IMR-90 (cell line): Measurements from ENCODE around the gene CCDC141. TPM values are rescaled to one million over a fixed set of nuclear protein-coding genes. Genes with fewer than 3 reads are reported as not detected.

Experiments
- ATAC-seq: fragments of 200-7000 bp; cut with Tn5 transposase; 2 replicates; pipeline ENCODE4 v1.9.1; 2020; ENCODE audit warnings: low read depth, mild to moderate bottlenecking, moderate library complexity
- BruUV-seq: library from RNA; stranded (reverse); fragments of 400-500 nt; replicated peaks from 2 replicates; lab custom pipeline; 2021; lab: Mats Ljungman, UMichigan
- CTCF ChIA-PET: fragments of 300-600 bp; formaldehyde crosslinking; extraction: SDS; loops from one replicate; lab custom pipeline; 2021; ENCODE audit warnings: antibody characterized with exemption; lab: Yijun Ruan, JAX
- POLR2A ChIA-PET: fragments of 300-600 bp; sonication (Branson Sonifier 250); formaldehyde crosslinking; loops from one replicate; lab custom pipeline; 2022; ENCODE audit warnings: antibody characterized with exemption; ENCODE audit not compliant: unreplicated experiment; lab: Charles Lee
- DNase-seq: peaks from one replicate; pipeline ENCODE4 v3.0.0; 2013
- H2AFZ ChIP-seq: replicated peaks from 2 replicates; pipeline ENCODE3; 2013; ENCODE audit warnings: low read length, mild to moderate bottlenecking; ENCODE audit not compliant: poor library complexity
- H2AK5ac ChIP-seq: 2 replicates; pipeline ENCODE4 v1.6.1; 2013; ENCODE audit warnings: low read depth, low read length, inconsistent platforms
- H2AK9ac ChIP-seq: replicated peaks from 2 replicates; pipeline ENCODE3; 2013; ENCODE audit warnings: mild to moderate bottlenecking, low read depth, low read length, moderate library complexity; ENCODE audit not compliant: poor library complexity
- H2BK120ac ChIP-seq: 2 replicates; pipeline ENCODE4 v1.6.1; 2013; ENCODE audit warnings: low read depth, low read length, inconsistent platforms
- H2BK15ac ChIP-seq: 3 replicates; pipeline ENCODE4 v1.6.1; 2013; ENCODE audit warnings: low read depth, low read length, inconsistent platforms
- H2BK20ac ChIP-seq: 2 replicates; pipeline ENCODE4 v1.6.1; 2013; ENCODE audit warnings: low read depth, mild to moderate bottlenecking, inconsistent platforms, low read length, moderate library complexity
- H2BK5ac ChIP-seq: 2 replicates; pipeline ENCODE4 v1.6.1; 2013; ENCODE audit warnings: mild to moderate bottlenecking, low read depth, low read length, inconsistent platforms; ENCODE audit not compliant: poor library complexity, severe bottlenecking
- H3K14ac ChIP-seq: replicated peaks from 2 replicates; pipeline ENCODE4 v1.6.1; 2013; ENCODE audit warnings: low read depth, low read length, inconsistent platforms
- H3K18ac ChIP-seq: 2 replicates; pipeline ENCODE4 v1.6.1; 2013; ENCODE audit warnings: low read depth, low read length, control low read depth
- H3K23ac ChIP-seq: 2 replicates; pipeline ENCODE4 v1.6.1; 2013; ENCODE audit warnings: low read depth, low read length, inconsistent platforms
- H3K27ac ChIP-seq: 2 replicates; pipeline ENCODE4 v1.5.1; 2013; ENCODE audit warnings: mild to moderate bottlenecking, control low read depth, low read length; ENCODE audit not compliant: insufficient read depth
- H3K27me3 ChIP-seq: 2 replicates; pipeline ENCODE4 v1.6.1; 2013; ENCODE audit warnings: low read length; ENCODE audit not compliant: control insufficient read depth, insufficient read depth
- H3K36me3 ChIP-seq: 2 replicates; pipeline ENCODE4 v1.6.1; 2013; ENCODE audit warnings: low read length, mixed read lengths; ENCODE audit not compliant: control insufficient read depth, insufficient read depth
- H3K4ac ChIP-seq: 2 replicates; pipeline ENCODE4 v1.6.1; 2013; ENCODE audit warnings: low read depth, low read length, inconsistent platforms
- H3K4me1 ChIP-seq: 2 replicates; pipeline ENCODE4 v1.6.1; 2013; ENCODE audit warnings: low read length, mixed read lengths; ENCODE audit not compliant: control insufficient read depth, insufficient read depth
- H3K4me2 ChIP-seq: 2 replicates; pipeline ENCODE4 v1.6.1; 2013; ENCODE audit warnings: low read depth, mild to moderate bottlenecking, control low read depth, low read length, moderate library complexity
- H3K4me3 ChIP-seq: 2 replicates; pipeline ENCODE4 v1.5.1; 2013; ENCODE audit warnings: low read depth, mild to moderate bottlenecking, control low read depth, low read length, moderate library complexity; ENCODE audit not compliant: insufficient read depth
- H3K56ac ChIP-seq: 2 replicates; pipeline ENCODE4 v1.6.1; 2013; ENCODE audit warnings: low read length, inconsistent platforms; ENCODE audit not compliant: insufficient read depth; ENCODE audit errors: extremely low read depth
- H3K79me1 ChIP-seq, 2 experiments: 2 replicates each; pipeline ENCODE4 v1.6.1; 2013; ENCODE audit warnings: low read length in 2 of 2, inconsistent platforms in 1 of 2, low read depth in 1 of 2
- H3K9ac ChIP-seq: 2 replicates; pipeline ENCODE4 v1.6.1; 2013; ENCODE audit warnings: low read depth, low read length, control low read depth
- H3K9me1 ChIP-seq: 2 replicates; pipeline ENCODE4 v1.6.1; 2013; ENCODE audit warnings: low read length, inconsistent platforms; ENCODE audit not compliant: insufficient read depth
- H3K9me3 ChIP-seq: 2 replicates; pipeline ENCODE4 v1.6.1; 2013; ENCODE audit warnings: low read length; ENCODE audit not compliant: control insufficient read depth, insufficient read depth
- H4K20me1 ChIP-seq: 2 replicates; pipeline ENCODE4 v1.6.1; 2013; ENCODE audit warnings: low read length, inconsistent platforms; ENCODE audit not compliant: insufficient read depth
- H4K5ac ChIP-seq: 2 replicates; pipeline ENCODE4 v1.6.1; 2013; ENCODE audit warnings: mild to moderate bottlenecking, low read depth, low read length, control low read depth
- H4K8ac ChIP-seq, 2 experiments: 2 replicates each; pipeline ENCODE4 v1.6.1; 2013; ENCODE audit warnings: low read depth in 2 of 2, low read length in 2 of 2, control low read depth in 1 of 2, inconsistent platforms in 1 of 2
- H4K91ac ChIP-seq: 2 replicates; pipeline ENCODE4 v1.6.1; 2013; ENCODE audit warnings: low read depth, low read length, inconsistent platforms; ENCODE audit not compliant: insufficient read depth
- CEBPB ChIP-seq: IDR thresholded peaks from 2 replicates; pipeline ENCODE4 v1.6.1; 2012; ENCODE audit warnings: low read depth, low read length, improper control_type of control experiment
- CHD1 ChIP-seq: IDR thresholded peaks from 2 replicates; pipeline ENCODE4 v1.6.1; 2012; ENCODE audit warnings: low read depth, low read length, improper control_type of control experiment
- FOS ChIP-seq: fragments of 150-350 bp; IDR thresholded peaks from 2 replicates; pipeline ENCODE4 v1.6.1; 2016; ENCODE audit warnings: low read depth, low read length
- MAFK ChIP-seq: IDR thresholded peaks from 2 replicates; pipeline ENCODE4 v1.6.1; 2012; ENCODE audit warnings: low read depth, low read length, improper control_type of control experiment
- MAZ ChIP-seq: IDR thresholded peaks from 2 replicates; pipeline ENCODE4 v1.6.1; 2012; ENCODE audit warnings: low read depth, mild to moderate bottlenecking, low read length, improper control_type of control experiment, moderate library complexity, borderline replicate concordance
- MXI1 ChIP-seq: IDR thresholded peaks from 2 replicates; pipeline ENCODE4 v1.6.1; 2012; ENCODE audit warnings: low read depth, mild to moderate bottlenecking, low read length, moderate library complexity, borderline replicate concordance
- NFE2L2 ChIP-seq: fragments of 150-350 bp; IDR thresholded peaks from 2 replicates; pipeline ENCODE4 v1.6.1; 2016; ENCODE audit warnings: low read depth, mild to moderate bottlenecking, low read length
- RAD21 ChIP-seq: IDR thresholded peaks from 2 replicates; pipeline ENCODE4 v1.6.1; 2012; ENCODE audit warnings: low read length, improper control_type of control experiment
- RCOR1 ChIP-seq: IDR thresholded peaks from 2 replicates; pipeline ENCODE4 v1.6.1; 2012; ENCODE audit warnings: mild to moderate bottlenecking, low read length, improper control_type of control experiment; ENCODE audit not compliant: insufficient replicate concordance
- RFX5 ChIP-seq: IDR thresholded peaks from 2 replicates; pipeline ENCODE4 v1.8.0; 2012; ENCODE audit warnings: low read depth, mild to moderate bottlenecking, low read length, moderate library complexity
- SMC3 ChIP-seq: fragments of 150-350 bp; IDR thresholded peaks from 2 replicates; pipeline ENCODE4 v1.6.1; 2016; ENCODE audit warnings: low read depth, mild to moderate bottlenecking, antibody characterized with exemption, low read length, moderate library complexity
- WGBS, 2 experiments: methylation state at CpG; one replicate each; pipeline versions ENCODE4 v1.1.5 to v1.1.7; 2013; ENCODE audit warnings: missing lambda C conversion rate in 2 of 2; ENCODE audit not compliant: insufficient read length in 1 of 2; ENCODE audit errors: extremely low coverage in 2 of 2; 5-methylcytosine and 5-hydroxymethylcytosine counted together
- dilution Hi-C: fragments of 300-500 bp; cut with HindIII; formaldehyde crosslinking; loops from one replicate; pipeline ENCODE4 v1.14.3; 2018; ENCODE audit warnings: low sequenced_read_pairs; ENCODE audit not compliant: unreplicated experiment
- in situ Hi-C: fragments of 300-500 bp; cut with MboI; formaldehyde crosslinking; loops from 3 replicates; pipeline ENCODE4 v1.14.3; 2019; ENCODE audit warnings: low sequenced_read_pairs, inconsistent platforms, mixed read lengths
- intact Hi-C: fragments of 100-400 bp; cut with micrococcal nuclease; formaldehyde crosslinking; loops from 2 replicates; pipeline ENCODE4 v1.10.0; 2022
- polyA plus RNA-seq, 3 experiments: library from polyadenylated mRNA; depleted of rRNA; stranded (reverse); fragments of >200 nt; gene quantifications; 2 replicates each; pipeline ENCODE4 v1.2.3, GENCODE V29; 2012; ENCODE audit warnings: low replicate concordance in 1 of 3
- total RNA-seq: library from RNA; depleted of rRNA; stranded (reverse); fragments of >200 nt; gene quantifications from 2 replicates; pipeline ENCODE4 v1.2.3, GENCODE V29; 2012
- TF ChIP-seq, protein P1 (sequence below): fragments of 150-350 bp; IDR thresholded peaks from 2 replicates; pipeline ENCODE4 v1.6.1; 2017; ENCODE audit warnings: mild to moderate bottlenecking, antibody characterized with exemption, low read length, low read depth
- TF ChIP-seq, protein P2 (sequence below): fragments of 150-350 bp; IDR thresholded peaks from 2 replicates; pipeline ENCODE4 v1.6.1; 2016; ENCODE audit warnings: low read depth, mild to moderate bottlenecking, low read length, moderate library complexity, borderline replicate concordance
- TF ChIP-seq, protein P3 (sequence below): conservative IDR thresholded peaks from 2 replicates; pipeline ENCODE4 v1.5.1; 2012; ENCODE audit warnings: mild to moderate bottlenecking, low read depth, low read length, improper control_type of control experiment

CCDC141 gene
- total and polyA plus RNA-seq, 2 of the 4 experiments (the other 2 are of a cell fraction): not detected

DNA sequence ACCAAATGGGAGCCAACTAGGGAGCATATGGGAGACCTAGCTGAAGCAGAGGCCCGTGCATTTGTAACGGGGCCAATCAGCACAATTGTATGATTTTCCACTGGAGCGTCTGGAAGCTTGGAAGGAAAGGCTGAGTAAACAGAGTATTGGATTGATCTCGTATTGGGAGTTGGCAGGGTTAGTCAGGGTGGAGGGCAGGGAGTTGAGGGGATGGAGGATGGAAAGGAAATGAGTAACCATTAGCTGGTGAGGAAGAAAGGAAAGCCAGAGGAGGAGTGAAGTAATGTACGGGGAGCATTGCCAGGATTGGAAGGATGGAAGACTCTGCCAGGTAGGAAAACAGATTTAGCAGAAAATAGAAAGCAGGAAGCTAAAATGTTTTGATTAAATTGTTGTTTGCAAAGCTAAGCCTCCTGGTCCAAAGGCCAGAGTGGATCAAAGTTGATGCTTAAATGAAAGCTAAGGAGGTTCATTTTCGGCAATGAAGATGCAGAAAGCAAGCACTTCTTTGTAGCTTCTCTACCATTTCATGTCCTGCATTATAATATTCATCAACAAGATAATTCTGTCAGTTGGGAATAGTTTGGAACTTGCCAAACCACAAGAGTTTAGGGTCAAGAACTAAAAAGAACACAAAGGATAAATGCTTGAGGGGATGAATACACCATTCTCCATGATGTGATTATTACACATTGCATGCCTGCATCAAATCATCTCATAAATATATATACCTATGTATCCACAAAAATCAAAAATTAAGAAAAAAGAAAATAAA, 167.1 kb downstream of the CCDC141 start:
- Histone ChIP-seq H4K5ac (no peak overlapping the region), H3K56ac (no peak overlapping the region), H3K4ac (no peak overlapping the region), H3K9me1 (no peaks in the 10 kb centered on the region), H3K23ac (no peak overlapping the region), H2BK20ac (no peak overlapping the region), H3K14ac (no peak overlapping the region), H3K36me3 (no peaks in the 10 kb centered on the region), H3K79me1 (no peaks in the 10 kb centered on the region), H2BK5ac (no peak overlapping the region), H3K27me3 (no peaks in the 10 kb centered on the region), H4K20me1 (no peaks in the 10 kb centered on the region), H2AK5ac (no peak overlapping the region), H3K4me3 (no peak overlapping the region), H2BK120ac (no peak overlapping the region), H3K4me2 (no peak overlapping the region), H2AK9ac (no peak overlapping the region), H3K27ac (no peak overlapping the region), H2BK15ac (no peak overlapping the region), H3K18ac (no peak overlapping the region), H4K8ac (no peak overlapping the region), H4K91ac (no peak overlapping the region), H3K9ac (no peak overlapping the region), H2AFZ (no peak overlapping the region), H3K9me3 (no peaks in the 10 kb centered on the region), H3K4me1 (no peaks in the 10 kb centered on the region)
- CTCF ChIA-PET: no interaction called here
- WGBS, 2 experiments: 35% methylated on average over 5 of the region's 6 CpGs; no CpG with 5 or more reads in 1 of the 2 experiments
- in situ Hi-C loops (no loop called here), dilution Hi-C loops (no loop called here), intact Hi-C loops (no loop called here)
- DNase-seq: peak; percentile 31
- no peak for TF ChIP-seq MAFK
- TF ChIP-seq MAZ: no peak
- no peak for TF ChIP-seq CEBPB
- TF ChIP-seq NFE2L2: no peak
- no peak for TF ChIP-seq SMC3
- TF ChIP-seq, protein P1, sequence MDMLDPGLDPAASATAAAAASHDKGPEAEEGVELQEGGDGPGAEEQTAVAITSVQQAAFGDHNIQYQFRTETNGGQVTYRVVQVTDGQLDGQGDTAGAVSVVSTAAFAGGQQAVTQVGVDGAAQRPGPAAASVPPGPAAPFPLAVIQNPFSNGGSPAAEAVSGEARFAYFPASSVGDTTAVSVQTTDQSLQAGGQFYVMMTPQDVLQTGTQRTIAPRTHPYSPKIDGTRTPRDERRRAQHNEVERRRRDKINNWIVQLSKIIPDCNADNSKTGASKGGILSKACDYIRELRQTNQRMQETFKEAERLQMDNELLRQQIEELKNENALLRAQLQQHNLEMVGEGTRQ: no peak
- TF ChIP-seq RCOR1: no peak
- TF ChIP-seq RAD21: no peak
- TF ChIP-seq, protein P2, sequence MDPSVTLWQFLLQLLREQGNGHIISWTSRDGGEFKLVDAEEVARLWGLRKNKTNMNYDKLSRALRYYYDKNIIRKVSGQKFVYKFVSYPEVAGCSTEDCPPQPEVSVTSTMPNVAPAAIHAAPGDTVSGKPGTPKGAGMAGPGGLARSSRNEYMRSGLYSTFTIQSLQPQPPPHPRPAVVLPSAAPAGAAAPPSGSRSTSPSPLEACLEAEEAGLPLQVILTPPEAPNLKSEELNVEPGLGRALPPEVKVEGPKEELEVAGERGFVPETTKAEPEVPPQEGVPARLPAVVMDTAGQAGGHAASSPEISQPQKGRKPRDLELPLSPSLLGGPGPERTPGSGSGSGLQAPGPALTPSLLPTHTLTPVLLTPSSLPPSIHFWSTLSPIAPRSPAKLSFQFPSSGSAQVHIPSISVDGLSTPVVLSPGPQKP: no peak
- TF ChIP-seq MXI1: no peak
- no peak for TF ChIP-seq RFX5
- TF ChIP-seq, protein P3, sequence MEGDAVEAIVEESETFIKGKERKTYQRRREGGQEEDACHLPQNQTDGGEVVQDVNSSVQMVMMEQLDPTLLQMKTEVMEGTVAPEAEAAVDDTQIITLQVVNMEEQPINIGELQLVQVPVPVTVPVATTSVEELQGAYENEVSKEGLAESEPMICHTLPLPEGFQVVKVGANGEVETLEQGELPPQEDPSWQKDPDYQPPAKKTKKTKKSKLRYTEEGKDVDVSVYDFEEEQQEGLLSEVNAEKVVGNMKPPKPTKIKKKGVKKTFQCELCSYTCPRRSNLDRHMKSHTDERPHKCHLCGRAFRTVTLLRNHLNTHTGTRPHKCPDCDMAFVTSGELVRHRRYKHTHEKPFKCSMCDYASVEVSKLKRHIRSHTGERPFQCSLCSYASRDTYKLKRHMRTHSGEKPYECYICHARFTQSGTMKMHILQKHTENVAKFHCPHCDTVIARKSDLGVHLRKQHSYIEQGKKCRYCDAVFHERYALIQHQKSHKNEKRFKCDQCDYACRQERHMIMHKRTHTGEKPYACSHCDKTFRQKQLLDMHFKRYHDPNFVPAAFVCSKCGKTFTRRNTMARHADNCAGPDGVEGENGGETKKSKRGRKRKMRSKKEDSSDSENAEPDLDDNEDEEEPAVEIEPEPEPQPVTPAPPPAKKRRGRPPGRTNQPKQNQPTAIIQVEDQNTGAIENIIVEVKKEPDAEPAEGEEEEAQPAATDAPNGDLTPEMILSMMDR: no peak
- TF ChIP-seq FOS: no peak
- no peak for TF ChIP-seq CHD1
- ATAC-seq: no peak
- BruUV-seq: no TSS peak
- POLR2A ChIA-PET: no interaction called here
